ENCODE results near the gene PAM.
"Not testable (repeated sequence)": the region's sequence is repeated elsewhere in the genome, so short reads cannot be mapped to it uniquely, and the experiment has no call there.

PAM gene

GRCh38 chr5:103019804-103020203 lies 264.7 kb downstream of the PAM start:
- Histone ChIP-seq H3K36me3 (ENCODE audit: control insufficient read depth, low read depth, low read length) (no peaks in the 10 kb centered on the region), H3K9ac (ENCODE audit: low read length) (no peak overlapping the region), H3K4me3 (ENCODE audit: low read length) (no peak overlapping the region), H3K27me3 (ENCODE audit: control insufficient read depth, insufficient read depth, low read length) (no peaks in the 10 kb centered on the region), H3K27ac (ENCODE audit: low read length) (no peak overlapping the region), H3K4me1 (ENCODE audit: control insufficient read depth, low read depth, low read length) (no peaks in the 10 kb centered on the region), H3K9me3 (ENCODE audit: control insufficient read depth, low read depth, low read length) (no peaks in the 10 kb centered on the region)

DNA sequence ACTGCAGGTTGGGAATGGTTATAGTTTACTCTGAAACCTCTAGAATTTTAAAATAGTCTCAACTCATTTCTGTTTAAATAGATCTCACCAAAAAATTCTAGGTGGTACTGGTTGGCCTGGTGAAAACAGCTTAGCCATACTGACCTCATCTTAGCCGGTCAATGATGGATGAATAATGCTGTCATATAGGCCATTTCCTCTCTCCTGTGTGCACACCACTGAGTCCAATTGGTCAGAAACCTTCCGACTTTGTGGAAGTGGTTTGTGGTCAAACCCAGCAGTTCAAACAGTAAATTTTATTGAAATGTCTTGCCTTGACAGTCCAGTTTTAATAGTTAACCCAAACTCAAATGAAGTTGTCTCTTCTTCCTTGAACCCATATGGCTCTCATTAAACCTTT lies 266.2 kb downstream of the PAM start:
- Histone ChIP-seq H3K36me3 (ENCODE audit: control insufficient read depth, low read depth, low read length) (no peaks in the 10 kb centered on the region), H3K27ac (ENCODE audit: low read length) (no peak overlapping the region), H3K4me1 (ENCODE audit: control insufficient read depth, low read depth, low read length) (no peaks in the 10 kb centered on the region), H3K9me3 (ENCODE audit: control insufficient read depth, low read depth, low read length) (no peaks in the 10 kb centered on the region), H3K27me3 (ENCODE audit: control insufficient read depth, insufficient read depth, low read length) (no peaks in the 10 kb centered on the region), H3K4me3 (ENCODE audit: low read length) (no peak overlapping the region), H3K9ac (ENCODE audit: low read length) (no peak overlapping the region)

DNA sequence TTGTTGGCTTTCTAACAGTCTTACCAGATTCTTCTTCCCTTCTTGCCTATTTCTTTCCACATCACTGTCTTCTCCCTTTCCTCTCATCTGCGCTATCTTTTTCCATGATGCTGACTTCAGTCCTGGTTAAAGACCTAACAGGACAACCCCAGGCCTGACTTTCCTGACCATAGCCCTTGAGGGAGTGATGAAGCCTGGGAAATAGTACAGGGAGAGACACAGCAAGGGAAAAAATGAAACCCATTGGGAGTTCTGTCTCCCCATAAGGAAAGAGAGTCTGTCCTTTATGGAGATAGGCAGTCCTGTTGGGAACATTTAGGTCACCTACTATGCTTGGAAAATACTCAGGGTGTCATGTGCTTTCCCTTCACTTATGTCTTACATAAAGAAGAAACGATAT lies 272.2 kb downstream of the PAM start:
- Histone ChIP-seq H3K27ac (ENCODE audit: low read length) (no peak overlapping the region), H3K4me1 (ENCODE audit: control insufficient read depth, low read depth, low read length) (no peaks in the 10 kb centered on the region), H3K9me3 (ENCODE audit: control insufficient read depth, low read depth, low read length) (no peaks in the 10 kb centered on the region), H3K9ac (ENCODE audit: low read length) (no peak overlapping the region), H3K4me3 (ENCODE audit: low read length) (no peak overlapping the region), H3K27me3 (ENCODE audit: control insufficient read depth, insufficient read depth, low read length) (no peaks in the 10 kb centered on the region), H3K36me3 (ENCODE audit: control insufficient read depth, low read depth, low read length) (no peaks in the 10 kb centered on the region)

DNA sequence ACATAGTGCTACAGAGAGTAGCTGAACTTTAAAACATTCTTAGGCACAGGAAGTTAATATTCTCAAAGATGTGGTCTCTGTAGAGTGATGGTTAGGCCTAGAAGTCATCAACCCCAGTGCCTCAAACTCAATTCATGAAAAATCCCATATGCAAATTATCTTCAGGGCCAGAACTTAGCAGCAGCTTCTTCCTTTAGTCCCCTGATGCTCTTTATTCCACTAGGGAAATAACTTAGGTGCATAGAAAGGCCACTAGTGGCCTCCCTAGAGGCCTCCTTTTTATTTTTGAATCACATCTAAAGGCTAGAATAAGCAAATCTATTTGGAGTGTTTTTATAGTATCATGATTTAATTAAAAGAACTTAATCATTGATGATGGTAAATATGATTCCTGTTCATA lies 276.5 kb downstream of the PAM start:
- Histone ChIP-seq H3K9ac (ENCODE audit: low read length) (no peak overlapping the region), H3K27me3 (ENCODE audit: control insufficient read depth, insufficient read depth, low read length) (no peaks in the 10 kb centered on the region), H3K9me3 (ENCODE audit: control insufficient read depth, low read depth, low read length) (no peaks in the 10 kb centered on the region), H3K27ac (ENCODE audit: low read length) (no peak overlapping the region), H3K4me3 (ENCODE audit: low read length) (no peak overlapping the region), H3K4me1 (ENCODE audit: control insufficient read depth, low read depth, low read length) (no peaks in the 10 kb centered on the region), H3K36me3 (ENCODE audit: control insufficient read depth, low read depth, low read length) (no peaks in the 10 kb centered on the region)

- no peak overlapping the region for H3K27ac ChIP-seq (ENCODE audit: low read length)
- no peak overlapping the region for H3K9ac ChIP-seq (ENCODE audit: low read length)
- no peaks in the 10 kb centered on the region for H3K27me3 ChIP-seq (ENCODE audit: control insufficient read depth, insufficient read depth, low read length)
- H3K4me1 ChIP-seq (ENCODE audit: control insufficient read depth, low read depth, low read length), result no peaks in the 10 kb centered on the region
- no peaks in the 10 kb centered on the region for H3K36me3 ChIP-seq (ENCODE audit: control insufficient read depth, low read depth, low read length)
- H3K9me3 ChIP-seq (ENCODE audit: control insufficient read depth, low read depth, low read length), result no peaks in the 10 kb centered on the region
- H3K4me3 ChIP-seq (ENCODE audit: low read length), result no peak overlapping the region
Measured at GRCh38 chr5:103033696-103034095, 278.6 kb downstream of the PAM start.

DNA sequence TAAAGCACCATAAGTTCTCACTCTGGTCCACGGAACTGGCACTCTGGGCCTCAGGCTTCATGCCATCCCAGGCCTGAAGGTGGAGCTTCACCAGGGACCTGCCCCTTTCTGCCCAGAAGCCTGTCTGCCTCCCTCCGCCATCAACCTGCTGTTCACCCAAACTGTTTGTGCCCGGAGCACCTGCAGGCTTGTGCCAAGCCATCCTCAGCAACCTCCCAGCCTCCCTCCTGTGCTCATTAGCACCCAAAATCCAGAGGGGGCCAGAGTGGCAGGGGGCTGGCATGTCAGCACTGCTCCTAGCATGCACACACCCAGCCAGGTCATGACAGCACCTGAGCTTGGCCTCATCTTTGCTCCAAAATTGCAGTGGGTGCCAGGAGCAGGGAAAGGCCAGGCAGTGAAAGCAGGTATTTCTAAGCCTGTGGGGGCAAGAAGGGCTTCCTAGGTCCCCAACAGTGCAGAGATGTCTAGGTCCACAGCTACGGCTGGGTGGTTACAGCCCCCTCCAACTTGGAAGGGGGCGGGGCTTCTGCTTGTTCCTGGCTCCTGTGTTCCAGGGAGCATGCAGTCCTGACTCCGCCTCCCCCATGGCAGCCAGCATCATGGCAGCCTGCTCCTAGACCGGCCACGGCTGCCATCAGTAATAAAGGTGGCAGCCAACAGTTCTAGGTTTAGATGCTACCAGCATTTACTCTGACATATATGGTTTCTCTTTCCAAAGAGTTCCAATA lies 279.7 kb downstream of the PAM start:
- Histone ChIP-seq H3K36me3 (ENCODE audit: control insufficient read depth, low read depth, low read length) (no peaks in the 10 kb centered on the region), H3K4me3 (ENCODE audit: low read length) (no peak overlapping the region), H3K9me3 (ENCODE audit: control insufficient read depth, low read depth, low read length) (no peaks in the 10 kb centered on the region), H3K27me3 (ENCODE audit: control insufficient read depth, insufficient read depth, low read length) (no peaks in the 10 kb centered on the region), H3K9ac (ENCODE audit: low read length) (no peak overlapping the region), H3K27ac (ENCODE audit: low read length) (no peak overlapping the region), H3K4me1 (ENCODE audit: control insufficient read depth, low read depth, low read length) (no peaks in the 10 kb centered on the region)

GRCh38 chr5:103035701-103036100 lies 280.6 kb downstream of the PAM start:
- H3K9me3 ChIP-seq (ENCODE audit: control insufficient read depth, low read depth, low read length), result no peaks in the 10 kb centered on the region
- H3K4me3 ChIP-seq (ENCODE audit: low read length), result no peak overlapping the region
- H3K36me3 ChIP-seq (ENCODE audit: control insufficient read depth, low read depth, low read length), result no peaks in the 10 kb centered on the region
- no peak overlapping the region for H3K9ac ChIP-seq (ENCODE audit: low read length)
- H3K4me1 ChIP-seq (ENCODE audit: control insufficient read depth, low read depth, low read length), result no peaks in the 10 kb centered on the region
- H3K27me3 ChIP-seq (ENCODE audit: control insufficient read depth, insufficient read depth, low read length), result no peaks in the 10 kb centered on the region
- no peak overlapping the region for H3K27ac ChIP-seq (ENCODE audit: low read length)

DNA sequence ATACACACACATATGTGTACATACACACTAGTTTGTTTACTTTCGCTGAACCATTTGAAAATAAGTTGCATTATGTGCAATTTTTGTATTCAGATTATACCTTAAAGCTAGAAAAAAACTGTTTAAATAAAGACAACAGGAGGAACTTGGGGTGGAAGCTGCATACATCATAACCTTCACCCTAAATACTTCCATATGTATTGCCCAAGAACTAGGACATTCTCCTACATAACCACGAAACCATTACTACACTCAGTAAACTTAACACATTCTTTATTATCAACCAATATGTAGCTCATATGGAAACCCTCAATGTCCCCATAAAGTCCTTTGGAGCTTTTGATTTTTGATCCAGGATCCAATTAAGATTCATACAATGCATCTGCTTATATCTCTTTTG lies 281.5 kb downstream of the PAM start:
- no peak overlapping the region for H3K27ac ChIP-seq (ENCODE audit: low read length)
- H3K27me3 ChIP-seq (ENCODE audit: control insufficient read depth, insufficient read depth, low read length), result no peaks in the 10 kb centered on the region
- H3K4me3 ChIP-seq (ENCODE audit: low read length), result no peak overlapping the region
- no peaks in the 10 kb centered on the region for H3K9me3 ChIP-seq (ENCODE audit: control insufficient read depth, low read depth, low read length)
- no peaks in the 10 kb centered on the region for H3K4me1 ChIP-seq (ENCODE audit: control insufficient read depth, low read depth, low read length)
- H3K36me3 ChIP-seq (ENCODE audit: control insufficient read depth, low read depth, low read length), result no peaks in the 10 kb centered on the region
- no peak overlapping the region for H3K9ac ChIP-seq (ENCODE audit: low read length)

DNA sequence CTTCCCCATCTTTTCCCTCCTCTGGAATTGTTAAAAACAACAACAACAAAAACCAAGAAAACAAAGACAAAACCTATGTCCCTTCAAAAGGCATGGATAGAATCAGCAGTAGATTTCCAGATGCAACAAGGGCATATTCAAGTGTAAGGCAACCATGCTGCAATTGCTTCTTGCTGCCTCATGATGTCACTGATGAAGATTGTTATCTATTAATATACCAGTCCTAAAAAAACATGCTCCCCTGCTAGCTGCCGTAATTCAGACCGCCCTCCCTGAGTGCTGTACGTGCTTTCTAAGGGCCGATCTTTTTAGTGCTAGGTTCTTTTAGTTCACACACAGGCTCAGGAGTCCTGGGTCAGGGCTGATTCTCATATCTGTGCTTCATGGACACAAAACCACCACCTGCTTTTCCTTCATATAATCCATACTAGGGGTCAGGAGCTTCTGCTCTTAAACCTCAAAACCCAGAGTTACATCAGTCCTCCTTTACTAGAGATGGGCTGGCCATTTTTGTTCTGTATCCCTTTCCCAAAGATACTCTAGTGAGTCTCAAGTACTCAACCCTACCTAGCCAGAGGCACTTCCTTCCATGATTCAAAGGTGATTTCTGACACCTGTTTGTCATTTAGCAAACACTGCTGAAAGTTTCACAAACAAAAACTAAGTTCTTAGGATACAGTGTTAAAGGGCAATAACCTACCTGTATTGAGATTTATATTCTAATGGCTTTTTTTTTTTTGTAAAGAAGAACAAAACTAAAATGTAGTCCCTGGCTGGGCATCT lies 282.8 kb downstream of the PAM start:
- no peak overlapping the region for H3K27ac ChIP-seq (ENCODE audit: low read length)
- H3K4me1 ChIP-seq (ENCODE audit: control insufficient read depth, low read depth, low read length), result no peaks in the 10 kb centered on the region
- no peaks in the 10 kb centered on the region for H3K9me3 ChIP-seq (ENCODE audit: control insufficient read depth, low read depth, low read length)
- H3K4me3 ChIP-seq (ENCODE audit: low read length), result no peak overlapping the region
- H3K27me3 ChIP-seq (ENCODE audit: control insufficient read depth, insufficient read depth, low read length), result no peaks in the 10 kb centered on the region
- no peak overlapping the region for H3K9ac ChIP-seq (ENCODE audit: low read length)
- no peaks in the 10 kb centered on the region for H3K36me3 ChIP-seq (ENCODE audit: control insufficient read depth, low read depth, low read length)

DNA sequence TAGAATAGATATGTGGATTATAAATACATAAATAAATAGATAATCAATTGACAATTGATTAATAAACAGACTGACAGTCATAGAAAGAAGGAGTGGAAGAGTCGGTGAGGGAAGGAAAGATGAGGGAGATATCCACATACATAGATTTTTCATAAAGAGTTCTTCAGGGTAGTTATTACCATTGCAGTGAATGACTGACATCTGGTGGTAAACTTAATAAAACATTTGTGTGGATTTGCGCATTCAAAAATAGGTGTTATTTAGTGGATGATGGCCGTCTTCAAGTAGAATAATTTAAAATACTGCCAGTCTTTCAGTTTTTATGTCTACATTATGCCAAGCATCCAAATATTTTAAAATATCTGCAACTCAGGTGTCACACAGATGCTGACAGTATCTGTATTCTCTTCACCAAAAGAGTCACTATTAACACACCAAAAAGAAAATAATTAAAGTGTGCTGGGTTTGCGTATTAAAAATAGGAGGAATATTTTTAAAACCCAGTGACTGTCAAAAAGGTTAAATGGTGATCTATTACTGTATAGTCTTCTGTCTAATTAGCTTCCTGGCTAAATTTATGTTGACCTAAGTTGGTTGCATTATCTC lies 286.1 kb downstream of the PAM start:
- no peaks in the 10 kb centered on the region for H3K27me3 ChIP-seq (ENCODE audit: control insufficient read depth, insufficient read depth, low read length)
- no peak overlapping the region for H3K9ac ChIP-seq (ENCODE audit: low read length)
- no peaks in the 10 kb centered on the region for H3K4me1 ChIP-seq (ENCODE audit: control insufficient read depth, low read depth, low read length)
- H3K36me3 ChIP-seq (ENCODE audit: control insufficient read depth, low read depth, low read length), result no peaks in the 10 kb centered on the region
- no peaks in the 10 kb centered on the region for H3K9me3 ChIP-seq (ENCODE audit: control insufficient read depth, low read depth, low read length)
- no peak overlapping the region for H3K4me3 ChIP-seq (ENCODE audit: low read length)
- no peak overlapping the region for H3K27ac ChIP-seq (ENCODE audit: low read length)

- not testable (repeated sequence) for H3K4me1 ChIP-seq (ENCODE audit: control insufficient read depth, low read depth, low read length); H3K27ac ChIP-seq (ENCODE audit: low read length); H3K9ac ChIP-seq (ENCODE audit: low read length); H3K27me3 ChIP-seq (ENCODE audit: control insufficient read depth, insufficient read depth, low read length); H3K36me3 ChIP-seq (ENCODE audit: control insufficient read depth, low read depth, low read length); H3K9me3 ChIP-seq (ENCODE audit: control insufficient read depth, low read depth, low read length); H3K4me3 ChIP-seq (ENCODE audit: low read length)
Measured at GRCh38 chr5:103046706-103047105, 291.6 kb downstream of the PAM start.

All from iPS-18a (cell line).